ENCODE measurements around the gene ECSIT.

DNA sequence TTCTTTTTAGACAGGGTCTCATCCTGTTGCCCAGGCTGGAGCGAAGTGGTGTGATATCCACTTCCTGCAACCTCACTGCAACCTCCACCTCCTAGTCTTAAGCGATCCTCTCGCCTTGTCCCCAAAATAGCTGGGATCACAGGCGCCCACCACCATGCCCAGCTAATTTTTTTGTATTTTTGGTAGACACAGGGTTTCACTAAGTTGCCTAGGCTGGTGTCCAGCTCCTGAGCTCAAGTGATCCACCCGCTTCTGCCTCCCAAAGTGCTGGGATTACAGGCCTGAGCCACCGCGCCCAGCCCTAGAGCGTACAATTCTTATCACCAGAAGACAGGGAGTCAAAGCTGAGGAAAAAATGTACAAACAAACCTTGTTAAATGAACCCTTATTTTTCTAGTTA lies 34.6 kb upstream of the ECSIT start:
- TF ChIP-seq, protein P1, sequence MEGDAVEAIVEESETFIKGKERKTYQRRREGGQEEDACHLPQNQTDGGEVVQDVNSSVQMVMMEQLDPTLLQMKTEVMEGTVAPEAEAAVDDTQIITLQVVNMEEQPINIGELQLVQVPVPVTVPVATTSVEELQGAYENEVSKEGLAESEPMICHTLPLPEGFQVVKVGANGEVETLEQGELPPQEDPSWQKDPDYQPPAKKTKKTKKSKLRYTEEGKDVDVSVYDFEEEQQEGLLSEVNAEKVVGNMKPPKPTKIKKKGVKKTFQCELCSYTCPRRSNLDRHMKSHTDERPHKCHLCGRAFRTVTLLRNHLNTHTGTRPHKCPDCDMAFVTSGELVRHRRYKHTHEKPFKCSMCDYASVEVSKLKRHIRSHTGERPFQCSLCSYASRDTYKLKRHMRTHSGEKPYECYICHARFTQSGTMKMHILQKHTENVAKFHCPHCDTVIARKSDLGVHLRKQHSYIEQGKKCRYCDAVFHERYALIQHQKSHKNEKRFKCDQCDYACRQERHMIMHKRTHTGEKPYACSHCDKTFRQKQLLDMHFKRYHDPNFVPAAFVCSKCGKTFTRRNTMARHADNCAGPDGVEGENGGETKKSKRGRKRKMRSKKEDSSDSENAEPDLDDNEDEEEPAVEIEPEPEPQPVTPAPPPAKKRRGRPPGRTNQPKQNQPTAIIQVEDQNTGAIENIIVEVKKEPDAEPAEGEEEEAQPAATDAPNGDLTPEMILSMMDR (IDR thresholded peaks at IDR 0.05): no peak
- TF ChIP-seq POLR2A (IDR thresholded peaks at IDR 0.05): no peak

Data from lower leg skin (tissue), 3 donors.